AG04450 (cell line): ENCODE results near the gene CCDC88B. TPM values are rescaled to one million over a fixed set of nuclear protein-coding genes. Genes with fewer than 3 reads are reported as not detected.
A peak's percentile ranks its signal among the peaks of the same experiment; 100 is the strongest.

Experiments
- CTCF ChIA-PET: fragments of 300-600, 350-600 bp; formaldehyde crosslinking; extraction: SDS; loops from one replicate; lab custom pipeline; 2022; ENCODE audit warnings: antibody characterized with exemption, inconsistent platforms; lab: Charles Lee
- POLR2A ChIA-PET: fragments of 350-600 bp; formaldehyde crosslinking; extraction: SDS; loops from one replicate; lab custom pipeline; 2021; ENCODE audit warnings: antibody characterized with exemption, inconsistent platforms; lab: Yijun Ruan, JAX
- DNase-seq: peaks from one replicate; pipeline ENCODE4 v3.0.0-alpha.2; 2011; ENCODE audit warnings: low read depth, low spot score
- H3K27ac ChIP-seq: one replicate; pipeline ENCODE4 v1.5.1; 2012; ENCODE audit warnings: low read depth, low read length, control low read depth
- H3K27me3 ChIP-seq: one replicate; pipeline ENCODE4 v1.6.0; 2012; ENCODE audit warnings: low read length; ENCODE audit not compliant: control insufficient read depth, insufficient read depth
- H3K4me3 ChIP-seq: 2 replicates; pipeline ENCODE4 v1.5.1; 2011; ENCODE audit warnings: mild to moderate bottlenecking, low read depth, low read length, control low read depth
- H3K9me3 ChIP-seq: 2 replicates; pipeline ENCODE4 v1.5.1; 2012; ENCODE audit warnings: low read length; ENCODE audit not compliant: control insufficient read depth, insufficient read depth
- polyA plus RNA-seq: library from polyadenylated mRNA; depleted of rRNA; stranded (reverse); fragments of >200 nt; gene quantifications from 2 replicates; pipeline ENCODE4 v1.2.3, GENCODE V29; 2011
- TF ChIP-seq, protein P1 (sequence below): IDR thresholded peaks from 2 replicates; pipeline ENCODE4 v1.5.1; 2011; ENCODE audit warnings: low read depth, low read length, control low read depth, inconsistent platforms

The CCDC88B gene
- polyA plus RNA-seq, 1 experiment, result 1.4 TPM

DNA sequence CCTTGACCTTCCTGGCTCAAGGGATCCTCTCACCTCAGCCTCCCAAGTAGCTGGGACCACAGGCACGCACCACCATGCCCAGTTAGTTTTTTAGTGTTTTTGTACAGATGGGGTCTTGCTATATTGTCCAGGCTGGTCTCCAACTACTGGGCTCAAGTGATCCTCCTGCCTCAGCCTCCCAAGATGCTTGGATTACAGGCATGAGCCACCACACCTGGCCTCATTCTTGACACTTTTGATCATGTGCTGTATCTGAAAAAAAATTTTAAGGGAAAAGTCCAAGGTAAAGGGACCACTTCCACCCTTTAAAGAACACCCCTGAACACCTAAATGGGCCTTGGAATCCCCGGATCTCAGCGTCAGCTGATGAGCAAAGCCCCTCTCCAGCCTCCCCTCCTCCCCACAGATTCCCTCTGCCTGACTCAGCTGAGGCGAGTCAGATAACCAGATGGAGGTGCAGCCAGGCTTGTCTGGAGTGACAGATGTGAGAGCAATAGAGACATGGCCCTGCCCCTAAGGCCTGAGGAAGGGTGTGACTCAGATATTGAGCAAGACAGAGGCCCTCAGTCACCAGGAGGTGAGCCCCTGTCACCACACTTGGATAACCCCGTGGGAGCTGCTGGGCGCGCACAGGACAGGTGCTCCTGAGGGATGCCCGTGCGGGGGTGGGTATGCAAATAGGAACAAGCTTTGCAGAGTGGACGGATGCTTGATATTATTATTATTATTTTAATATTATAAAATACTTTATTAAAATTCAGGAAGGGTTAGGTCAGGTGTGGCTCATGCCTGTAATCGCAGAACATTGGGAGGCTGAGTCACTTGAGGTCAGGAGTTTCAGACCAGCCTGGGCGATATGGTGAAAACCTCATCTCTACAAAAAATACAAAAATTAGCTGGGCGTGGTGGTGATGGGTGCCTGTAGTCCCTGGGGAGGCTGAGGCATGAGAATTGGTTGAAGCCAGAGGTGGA is 5.0 kb upstream of the CCDC88B start:
- Histone ChIP-seq H3K27me3 (no peaks in the 10 kb centered on the region), H3K27ac (peak overlapping the region; percentile 47), H3K9me3 (no peaks in the 10 kb centered on the region; the same call in 1 of the 2 replicates), H3K4me3 (no peak overlapping the region)
- CTCF ChIA-PET, result interaction anchor here (1.2 kb wide), 1 partner anchor 20 kb away, joined by 3 read pairs; no protein-coding TSS in a partner anchor
- peak; percentile 75 for DNase-seq
- POLR2A ChIA-PET, result interaction anchor here (1.5 kb wide), 1 partner anchor 18 kb away, joined by 6 read pairs; the partner anchor contains the start of genes PRDX5 and TRMT112
- TF ChIP-seq, protein P1, sequence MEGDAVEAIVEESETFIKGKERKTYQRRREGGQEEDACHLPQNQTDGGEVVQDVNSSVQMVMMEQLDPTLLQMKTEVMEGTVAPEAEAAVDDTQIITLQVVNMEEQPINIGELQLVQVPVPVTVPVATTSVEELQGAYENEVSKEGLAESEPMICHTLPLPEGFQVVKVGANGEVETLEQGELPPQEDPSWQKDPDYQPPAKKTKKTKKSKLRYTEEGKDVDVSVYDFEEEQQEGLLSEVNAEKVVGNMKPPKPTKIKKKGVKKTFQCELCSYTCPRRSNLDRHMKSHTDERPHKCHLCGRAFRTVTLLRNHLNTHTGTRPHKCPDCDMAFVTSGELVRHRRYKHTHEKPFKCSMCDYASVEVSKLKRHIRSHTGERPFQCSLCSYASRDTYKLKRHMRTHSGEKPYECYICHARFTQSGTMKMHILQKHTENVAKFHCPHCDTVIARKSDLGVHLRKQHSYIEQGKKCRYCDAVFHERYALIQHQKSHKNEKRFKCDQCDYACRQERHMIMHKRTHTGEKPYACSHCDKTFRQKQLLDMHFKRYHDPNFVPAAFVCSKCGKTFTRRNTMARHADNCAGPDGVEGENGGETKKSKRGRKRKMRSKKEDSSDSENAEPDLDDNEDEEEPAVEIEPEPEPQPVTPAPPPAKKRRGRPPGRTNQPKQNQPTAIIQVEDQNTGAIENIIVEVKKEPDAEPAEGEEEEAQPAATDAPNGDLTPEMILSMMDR, result no peak

DNA sequence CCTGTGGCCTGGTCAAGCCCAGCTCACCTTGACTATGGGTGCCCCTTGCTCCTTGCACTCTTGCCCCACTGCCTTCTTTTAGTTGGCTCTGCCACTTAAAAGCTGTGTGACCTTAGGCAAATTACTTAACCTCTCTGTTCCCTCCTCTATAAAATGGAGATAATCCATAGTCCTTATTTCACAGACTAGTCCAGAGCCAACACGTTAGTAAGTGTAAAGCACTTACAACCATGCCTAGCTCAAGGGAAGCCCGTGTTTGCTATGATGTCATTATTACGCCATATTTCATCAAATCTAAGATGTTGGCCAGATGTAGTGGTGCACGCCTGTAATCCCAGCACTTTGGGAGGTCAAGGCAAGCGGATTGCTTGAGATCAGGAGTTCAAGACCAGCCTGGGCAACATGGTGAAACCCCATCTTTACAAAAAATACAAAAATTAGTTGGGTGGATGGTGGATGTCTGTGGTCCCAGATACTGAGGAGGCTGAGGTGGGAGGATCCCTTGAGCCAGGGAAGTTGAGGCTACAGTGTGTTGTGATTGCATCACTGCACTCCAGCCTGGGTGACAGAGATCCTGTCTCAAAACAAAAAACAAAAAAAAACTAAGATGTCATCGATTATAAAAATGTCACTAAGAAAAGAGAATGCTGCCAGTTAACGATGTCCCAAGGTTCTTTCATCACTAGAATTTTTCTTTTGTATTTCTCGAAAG is 2.3 kb upstream of the CCDC88B start:
- Histone ChIP-seq H3K27ac (no peak overlapping the region), H3K4me3 (no peak overlapping the region), H3K9me3 (peaks cover 4% of the 10 kb centered on the region; the same call in 1 of the 2 replicates), H3K27me3 (no peaks in the 10 kb centered on the region)
- CTCF ChIA-PET, result interaction anchor here (1.0 to 2.0 kb wide), 4 partner anchors 11 to 111 kb away, joined by 3 to 10 read pairs (median 4); partner anchors contain the start of gene TRMT112
- TF ChIP-seq, protein P1, result no peak
- no peak for DNase-seq
- POLR2A ChIA-PET, result interaction anchor here (1.3 kb wide), 1 partner anchor 20 kb away, joined by 3 read pairs; the partner anchor contains the start of genes PRDX5 and TRMT112

DNA sequence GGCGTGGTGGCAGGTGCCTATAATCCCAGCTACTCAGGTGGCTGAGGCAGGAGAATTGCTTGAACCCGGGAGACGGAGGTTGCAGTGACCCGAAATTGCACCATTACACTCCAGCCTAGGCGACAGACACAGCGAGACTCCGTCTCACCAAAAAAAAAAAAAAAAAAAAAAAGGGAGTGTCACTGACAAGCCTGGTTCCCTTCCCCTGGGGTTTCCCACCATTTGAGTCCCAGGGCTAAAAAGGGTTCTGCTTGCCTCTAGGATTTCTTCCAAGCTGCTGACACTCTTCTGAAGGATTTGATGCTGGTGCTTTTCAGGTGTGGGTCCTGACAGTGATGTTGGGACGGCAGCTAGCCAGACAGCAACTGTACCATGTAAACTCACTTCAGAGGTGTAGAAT is 1.3 kb upstream of the CCDC88B start:
- CTCF ChIA-PET, result interaction anchor here (1.0 to 2.0 kb wide), 3 partner anchors 10 to 21 kb away, joined by 3 to 10 read pairs (median 3); partner anchors contain the start of gene TRMT112
- TF ChIP-seq, protein P1, result no peak
- no peak for DNase-seq

DNA sequence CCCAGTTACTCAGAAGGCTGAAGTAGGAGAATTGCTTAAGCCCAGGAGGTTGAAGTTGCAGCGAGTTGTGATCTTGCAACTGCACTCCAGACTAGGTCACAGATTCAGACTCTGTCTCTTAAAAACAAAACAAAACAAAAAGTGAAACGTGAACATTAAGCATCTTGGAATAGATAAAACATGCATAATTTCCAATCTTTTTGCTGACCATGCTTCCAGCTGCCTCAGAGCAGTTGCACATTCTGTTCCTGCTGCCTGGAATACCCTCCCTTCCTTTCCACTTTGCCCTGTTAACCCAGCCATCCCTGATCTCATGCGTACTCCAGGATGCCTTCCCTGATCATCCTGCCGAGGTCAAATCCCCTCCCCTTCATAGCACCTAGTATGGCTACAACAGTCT is 718 bp upstream of the CCDC88B start:
- Histone ChIP-seq H3K9me3 (peaks cover 4% of the 10 kb centered on the region; the same call in 1 of the 2 replicates), H3K4me3 (no peak overlapping the region), H3K27ac (no peak overlapping the region), H3K27me3 (no peaks in the 10 kb centered on the region)
- ChIA-PET POLR2A (interaction anchor here (0.7 kb wide), 1 partner anchor 32 kb away, joined by 7 read pairs; no protein-coding TSS in a partner anchor), CTCF (interaction anchor here (2.0 kb wide), 1 partner anchor 16 kb away, joined by 10 read pairs; no protein-coding TSS in a partner anchor)
- DNase-seq, result no peak
- TF ChIP-seq, protein P1, result no peak

More for the DNA sequence above, 1.3 kb upstream of the CCDC88B start:
- Histone ChIP-seq H3K27ac (no peak overlapping the region), H3K4me3 (no peak overlapping the region), H3K9me3 (peaks cover 4% of the 10 kb centered on the region; the same call in 1 of the 2 replicates), H3K27me3 (no peaks in the 10 kb centered on the region)
- POLR2A ChIA-PET, result interaction anchor here (0.7 to 1.3 kb wide), 2 partner anchors 21 to 32 kb away, joined by 3 to 7 read pairs; partner anchors contain the start of genes PRDX5 and TRMT112
